OCI-LY7 (cell line): ENCODE data around the gene NFATC2IP. TPM values are rescaled to one million over a fixed set of nuclear protein-coding genes. Genes with fewer than 3 reads are reported as not detected.

Experiments used
- BruUV-seq: library from RNA; stranded (reverse); fragments of 400-500 nt; replicated peaks from 2 replicates; lab custom pipeline; 2021; lab: Mats Ljungman, UMichigan
- CTCF ChIA-PET: fragments of 300-600 bp; sonication (Branson Sonifier 250); formaldehyde crosslinking; loops from one replicate; lab custom pipeline; 2022; ENCODE audit warnings: antibody characterized with exemption; ENCODE audit not compliant: unreplicated experiment; lab: Charles Lee
- POLR2A ChIA-PET: fragments of 300-600 bp; sonication (Branson Sonifier 250); formaldehyde crosslinking; loops from one replicate; lab custom pipeline; 2022; ENCODE audit warnings: antibody characterized with exemption; lab: Charles Lee
- DNase-seq: peaks from one replicate; pipeline ENCODE4 v3.0.0-alpha.2; 2015; ENCODE audit warnings: low spot score
- H2AFZ ChIP-seq: fragments of 200-600 bp; sonication (generic), shearing (Covaris generic); 2 replicates; pipeline ENCODE4 v1.6.1; 2014; ENCODE audit warnings: mild to moderate bottlenecking, antibody characterized with exemption, low read length, moderate library complexity
- H3K27ac ChIP-seq: fragments of 200-600 bp; sonication (generic); 2 replicates; pipeline ENCODE4 v1.5.1; 2014; ENCODE audit warnings: mixed run types, low read depth, mild to moderate bottlenecking, moderate library complexity, low read length, inconsistent platforms; ENCODE audit not compliant: poor library complexity, severe bottlenecking
- H3K36me3 ChIP-seq: fragments of 200-600 bp; sonication (generic); 2 replicates; pipeline ENCODE4 v1.6.1; 2014; ENCODE audit warnings: mild to moderate bottlenecking, antibody characterized with exemption, low read length, moderate library complexity, mixed read lengths; ENCODE audit not compliant: insufficient read depth
- H3K4me1 ChIP-seq: fragments of 200-600 bp; sonication (generic); 2 replicates; pipeline ENCODE4 v1.5.1; 2014; ENCODE audit warnings: mild to moderate bottlenecking, low read length; ENCODE audit not compliant: insufficient read depth, poor library complexity, severe bottlenecking
- H3K4me2 ChIP-seq: fragments of 200-600 bp; sonication (generic); 2 replicates; pipeline ENCODE4 v1.6.1; 2014; ENCODE audit warnings: mild to moderate bottlenecking, low read length
- H3K4me3 ChIP-seq: fragments of 200-600 bp; sonication (generic); 2 replicates; pipeline ENCODE4 v1.5.1; 2014; ENCODE audit warnings: mild to moderate bottlenecking, low read depth, low read length; ENCODE audit not compliant: poor library complexity, severe bottlenecking
- H3K79me2 ChIP-seq: fragments of 200-600 bp; sonication (generic); 2 replicates; pipeline ENCODE4 v1.6.1; 2016; ENCODE audit warnings: low read depth, mild to moderate bottlenecking, low read length, moderate library complexity, mixed read lengths; ENCODE audit not compliant: insufficient read depth
- H3K9me2 ChIP-seq: fragments of 200-600 bp; sonication (generic); 2 replicates; pipeline ENCODE4 v1.6.1; 2016; ENCODE audit warnings: mild to moderate bottlenecking, low read length, mixed read lengths; ENCODE audit not compliant: insufficient read depth
- H3K9me3 ChIP-seq: fragments of 200-600 bp; sonication (generic); 2 replicates; pipeline ENCODE4 v1.6.1; 2014; ENCODE audit warnings: mild to moderate bottlenecking, mixed run types, low read length, mixed read lengths
- H4K20me1 ChIP-seq: fragments of 200-600 bp; sonication (generic); 2 replicates; pipeline ENCODE4 v1.6.1; 2014; ENCODE audit warnings: mild to moderate bottlenecking, antibody characterized with exemption, low read length, moderate library complexity, mixed read lengths; ENCODE audit not compliant: insufficient read depth
- EZH2phosphoT487 ChIP-seq: fragments of 200-600 bp; sonication (generic); IDR thresholded peaks from 2 replicates; pipeline ENCODE4 v1.6.1; 2018; ENCODE audit warnings: low read depth, borderline replicate concordance, mild to moderate bottlenecking, mixed run types, antibody characterized with exemption, low read length, moderate library complexity, mixed read lengths
- intact Hi-C: fragments of 100-400 bp; cut with micrococcal nuclease; formaldehyde crosslinking; loops from one replicate; pipeline ENCODE4 v1.10.0; 2022; ENCODE audit not compliant: unreplicated experiment
- total RNA-seq, 2 experiments: library from RNA; depleted of rRNA in 1 of 2; stranded (reverse); fragments of >200 nt in 1 of 2; shearing (Covaris generic) in 1 of 2; gene quantifications; 2 replicates each; pipeline ENCODE4 v1.2.3, GENCODE V29; 2014 to 2022
- TF ChIP-seq, protein P1 (sequence below): fragments of 200-600 bp; sonication (generic); conservative IDR thresholded peaks from 2 replicates; pipeline ENCODE4 v1.5.1; 2014; ENCODE audit warnings: mild to moderate bottlenecking, antibody characterized with exemption, low read length, moderate library complexity, mixed read lengths

The NFATC2IP gene
- total RNA-seq, 2 experiments from 2014 or later, result 73.0 to 114 TPM

DNA sequence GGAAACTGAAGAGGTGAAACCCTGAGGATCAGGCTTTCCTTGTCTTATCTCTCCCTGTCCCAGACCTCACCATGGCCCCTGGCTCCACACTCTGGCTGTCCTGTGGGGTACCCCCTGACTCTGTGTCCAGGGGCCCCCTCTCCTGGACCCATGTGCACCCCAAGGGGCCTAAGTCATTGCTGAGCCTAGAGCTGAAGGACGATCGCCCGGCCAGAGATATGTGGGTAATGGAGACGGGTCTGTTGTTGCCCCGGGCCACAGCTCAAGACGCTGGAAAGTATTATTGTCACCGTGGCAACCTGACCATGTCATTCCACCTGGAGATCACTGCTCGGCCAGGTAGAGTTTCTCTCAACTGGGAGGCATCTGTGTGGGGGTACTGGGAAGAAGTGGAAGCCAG lies 17.6 kb upstream of the NFATC2IP start:
- Histone ChIP-seq H3K9me3 (no peaks in the 10 kb centered on the region), H3K27ac (peak overlapping the region; percentile 99), H2AFZ (peak overlapping the region; percentile 0; the same call in 1 of the 2 replicates), H3K4me2 (peak overlapping the region; percentile 86), H3K4me3 (peak overlapping the region; percentile 78), H3K4me1 (peaks cover 74% of the 10 kb centered on the region), H3K36me3 (peaks cover 46% of the 10 kb centered on the region), H4K20me1 (no peaks in the 10 kb centered on the region), H3K9me2 (no peaks in the 10 kb centered on the region), H3K79me2 (peaks cover 23% of the 10 kb centered on the region; the same call in 1 of the 2 replicates)
- no TSS peak for BruUV-seq
- TF ChIP-seq, protein P1, sequence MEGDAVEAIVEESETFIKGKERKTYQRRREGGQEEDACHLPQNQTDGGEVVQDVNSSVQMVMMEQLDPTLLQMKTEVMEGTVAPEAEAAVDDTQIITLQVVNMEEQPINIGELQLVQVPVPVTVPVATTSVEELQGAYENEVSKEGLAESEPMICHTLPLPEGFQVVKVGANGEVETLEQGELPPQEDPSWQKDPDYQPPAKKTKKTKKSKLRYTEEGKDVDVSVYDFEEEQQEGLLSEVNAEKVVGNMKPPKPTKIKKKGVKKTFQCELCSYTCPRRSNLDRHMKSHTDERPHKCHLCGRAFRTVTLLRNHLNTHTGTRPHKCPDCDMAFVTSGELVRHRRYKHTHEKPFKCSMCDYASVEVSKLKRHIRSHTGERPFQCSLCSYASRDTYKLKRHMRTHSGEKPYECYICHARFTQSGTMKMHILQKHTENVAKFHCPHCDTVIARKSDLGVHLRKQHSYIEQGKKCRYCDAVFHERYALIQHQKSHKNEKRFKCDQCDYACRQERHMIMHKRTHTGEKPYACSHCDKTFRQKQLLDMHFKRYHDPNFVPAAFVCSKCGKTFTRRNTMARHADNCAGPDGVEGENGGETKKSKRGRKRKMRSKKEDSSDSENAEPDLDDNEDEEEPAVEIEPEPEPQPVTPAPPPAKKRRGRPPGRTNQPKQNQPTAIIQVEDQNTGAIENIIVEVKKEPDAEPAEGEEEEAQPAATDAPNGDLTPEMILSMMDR, result no peak
- TF ChIP-seq EZH2phosphoT487, result no peak
- intact Hi-C loops, result no loop called here
- ChIA-PET CTCF (interaction anchor here (1.1 to 1.3 kb wide), 2 partner anchors 10 to 12 kb away, joined by 3 to 8 read pairs; no protein-coding TSS in a partner anchor), POLR2A (interaction anchor here (0.6 to 2.9 kb wide), 10 partner anchors 10 to 194 kb away, joined by 3 to 37 read pairs (median 7); no protein-coding TSS in a partner anchor)
- DNase-seq, result no peak

DNA sequence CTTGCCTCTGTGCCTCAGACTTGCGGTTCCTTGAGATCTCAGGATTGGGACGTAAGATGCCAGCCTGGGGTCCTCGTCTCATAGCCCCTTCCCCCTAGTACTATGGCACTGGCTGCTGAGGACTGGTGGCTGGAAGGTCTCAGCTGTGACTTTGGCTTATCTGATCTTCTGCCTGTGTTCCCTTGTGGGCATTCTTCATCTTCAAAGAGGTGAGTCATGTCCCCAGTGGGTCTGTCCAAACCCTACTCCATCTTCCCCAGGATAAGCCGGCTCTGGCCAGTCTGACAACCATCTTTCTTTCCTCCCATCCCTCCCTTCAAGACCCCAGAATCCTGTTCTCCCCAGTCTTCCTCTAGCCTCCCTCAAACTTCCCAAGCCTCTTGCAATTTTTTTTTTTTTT lies 15.4 kb upstream of the NFATC2IP start:
- H3K9me3 ChIP-seq, result no peaks in the 10 kb centered on the region
- H3K9me2 ChIP-seq, result no peaks in the 10 kb centered on the region
- no TSS peak for BruUV-seq
- intact Hi-C loops, result no loop called here
- no peak for DNase-seq
- peak overlapping the region; percentile 6 for H3K27ac ChIP-seq
- H3K79me2 ChIP-seq, result peaks cover 23% of the 10 kb centered on the region; the same call in 1 of the 2 replicates
- H3K4me2 ChIP-seq, result no peak overlapping the region
- H3K4me3 ChIP-seq, result no peak overlapping the region
- no peaks in the 10 kb centered on the region for H4K20me1 ChIP-seq
- CTCF ChIA-PET, result interaction anchor here (1.5 kb wide), 1 partner anchor 11 kb away, joined by 8 read pairs; no protein-coding TSS in a partner anchor
- H3K4me1 ChIP-seq, result peaks cover 52% of the 10 kb centered on the region
- H3K36me3 ChIP-seq, result peaks cover 63% of the 10 kb centered on the region
- no peak overlapping the region for H2AFZ ChIP-seq
- TF ChIP-seq EZH2phosphoT487, result no peak
- TF ChIP-seq, protein P1, result no peak
- POLR2A ChIA-PET, result no interaction called here
